GM20000 (cell line): Measurements from ENCODE around the gene RAB24.
"Not testable (repeated sequence)": the region's sequence is repeated elsewhere in the genome, so short reads cannot be mapped to it uniquely, and the experiment has no call there.

Experiments used
- DNase-seq: peaks from one replicate; pipeline ENCODE4 v3.0.0; 2012; ENCODE audit warnings: low spot score
- CTCF ChIP-seq: IDR thresholded peaks from 2 replicates; pipeline ENCODE4 v1.5.1; 2012; ENCODE audit warnings: mild to moderate bottlenecking, control low read depth; ENCODE audit errors: extremely low read depth, missing control alignments

RAB24 gene

GRCh38 chr5:177261510-177261909, 42.0 kb downstream of the RAB24 start:
- no peak for DNase-seq
- no peak for TF ChIP-seq CTCF

GRCh38 chr5:177260961-177261360, 42.6 kb downstream of the RAB24 start:
- no peak for DNase-seq
- no peak for TF ChIP-seq CTCF

GRCh38 chr5:177258711-177259110, 44.8 kb downstream of the RAB24 start:
- not testable (repeated sequence) for DNase-seq

GRCh38 chr5:177256296-177256695, 47.2 kb downstream of the RAB24 start:
- no peak for DNase-seq
- TF ChIP-seq CTCF = no peak

GRCh38 chr5:177253252-177253651, 50.3 kb downstream of the RAB24 start:
- DNase-seq = no peak
- TF ChIP-seq CTCF = no peak
